DND-41 (cell line): ENCODE data around the gene CEP170B.

Source experiments
- ATAC-seq: fragments of 200-7000 bp; cut with Tn5 transposase; 3 replicates; pipeline ENCODE4 v1.9.1; 2021; ENCODE audit warnings: low read depth; ENCODE audit not compliant: insufficient read depth
- DNase-seq: peaks from one replicate; pipeline ENCODE4 v3.0.0-alpha.2; 2020
- H2AFZ ChIP-seq: 2 replicates; pipeline ENCODE4 v1.6.0; 2012; ENCODE audit warnings: low read depth, low read length
- H3K27ac ChIP-seq: 2 replicates; pipeline ENCODE4 v1.5.1; 2012; ENCODE audit warnings: low read length, inconsistent platforms
- H3K27me3 ChIP-seq: fragments of 200-600 bp; sonication (generic); 2 replicates; pipeline ENCODE4 v1.6.0; 2012; ENCODE audit warnings: low read length, mild to moderate bottlenecking, inconsistent platforms; ENCODE audit not compliant: insufficient read depth, poor library complexity
- H3K36me3 ChIP-seq: 2 replicates; pipeline ENCODE4 v1.5.1; 2012; ENCODE audit warnings: low read length, inconsistent platforms; ENCODE audit not compliant: insufficient read depth
- H3K4me1 ChIP-seq: 2 replicates; pipeline ENCODE4 v1.5.1; 2012; ENCODE audit warnings: mild to moderate bottlenecking, low read length; ENCODE audit not compliant: insufficient read depth
- H3K4me2 ChIP-seq: 2 replicates; pipeline ENCODE4 v1.6.0; 2012; ENCODE audit warnings: mild to moderate bottlenecking, moderate library complexity, low read length, inconsistent platforms; ENCODE audit not compliant: insufficient read depth
- H3K4me3 ChIP-seq, 2 experiments: fragments of 200-600 bp in 1 of 2; shearing (Covaris generic) in 1 of 2; 2 replicates each; pipeline ENCODE4 v1.5.1; 2012 to 2016; ENCODE audit warnings: inconsistent platforms in 2 of 2, low read length in 2 of 2, mild to moderate bottlenecking in 2 of 2, low read depth in 1 of 2, moderate library complexity in 1 of 2
- H3K79me2 ChIP-seq: 2 replicates; pipeline ENCODE4 v1.6.0; 2012; ENCODE audit warnings: low read length, inconsistent platforms; ENCODE audit not compliant: insufficient read depth
- H3K9ac ChIP-seq: 2 replicates; pipeline ENCODE4 v1.6.0; 2012; ENCODE audit warnings: low read depth, mild to moderate bottlenecking, inconsistent platforms, low read length, moderate library complexity
- H3K9me3 ChIP-seq: 2 replicates; pipeline ENCODE4 v1.5.1; 2012; ENCODE audit warnings: low read length, moderate library complexity, mild to moderate bottlenecking, inconsistent platforms; ENCODE audit not compliant: insufficient read depth, severe bottlenecking
- H4K20me1 ChIP-seq: 2 replicates; pipeline ENCODE4 v1.6.0; 2012; ENCODE audit warnings: low read length; ENCODE audit not compliant: insufficient read depth
- EZH2 ChIP-seq: IDR thresholded peaks from 3 replicates; pipeline ENCODE4 v1.6.1; 2012; ENCODE audit warnings: borderline replicate concordance, low read depth, mild to moderate bottlenecking, moderate library complexity, low read length, inconsistent platforms; ENCODE audit not compliant: severe bottlenecking
- TF ChIP-seq, protein P1 (sequence below): IDR thresholded peaks from 2 replicates; pipeline ENCODE4 v1.5.1; 2012; ENCODE audit warnings: borderline replicate concordance, low read length, moderate library complexity, mild to moderate bottlenecking; ENCODE audit not compliant: poor library complexity, severe bottlenecking; ENCODE audit errors: extremely low read depth

CEP170B gene

DNA sequence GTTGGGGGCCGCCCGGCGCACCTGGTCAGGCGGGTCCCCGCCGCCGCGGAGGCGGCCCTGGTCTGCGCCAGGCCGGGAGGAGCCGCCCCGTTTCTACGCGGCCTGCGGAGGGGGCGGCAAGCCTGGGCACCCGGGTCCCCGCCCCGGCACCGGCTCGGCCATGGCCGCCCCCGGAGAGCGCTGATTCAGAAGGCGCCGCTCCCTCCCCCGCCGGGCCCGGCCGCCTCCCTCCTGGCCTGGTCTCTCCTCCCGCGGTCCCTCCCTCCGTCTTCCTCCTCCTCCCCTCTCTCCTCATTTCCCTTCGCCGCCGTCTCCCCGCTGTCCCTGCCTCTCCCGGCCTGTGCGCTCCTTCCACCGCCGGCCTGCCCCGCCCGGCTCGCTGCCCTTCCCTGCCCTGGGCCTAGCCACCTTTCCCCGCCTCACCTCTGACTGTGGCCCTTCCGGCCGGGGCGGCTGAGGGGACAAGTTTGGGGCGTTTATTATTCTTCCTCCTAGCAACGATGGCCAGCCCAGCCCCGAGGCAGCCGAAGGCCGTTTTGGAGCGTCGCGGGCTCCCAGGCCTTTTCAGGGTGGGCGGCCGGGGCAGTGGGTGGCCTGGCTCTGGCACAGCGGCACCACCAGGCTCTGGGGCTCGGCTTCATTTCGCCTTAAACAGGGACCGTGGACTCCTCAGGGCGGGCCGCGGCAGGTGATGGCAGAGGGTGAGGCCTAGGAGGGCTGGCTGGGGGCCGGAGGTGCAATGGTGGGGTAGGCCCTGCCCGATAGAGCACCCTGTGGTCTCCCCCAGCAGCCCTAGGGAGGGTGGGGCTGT, 768 bp downstream of the CEP170B start:
- H3K79me2 ChIP-seq = no peaks in the 10 kb centered on the region
- TF ChIP-seq, protein P1, sequence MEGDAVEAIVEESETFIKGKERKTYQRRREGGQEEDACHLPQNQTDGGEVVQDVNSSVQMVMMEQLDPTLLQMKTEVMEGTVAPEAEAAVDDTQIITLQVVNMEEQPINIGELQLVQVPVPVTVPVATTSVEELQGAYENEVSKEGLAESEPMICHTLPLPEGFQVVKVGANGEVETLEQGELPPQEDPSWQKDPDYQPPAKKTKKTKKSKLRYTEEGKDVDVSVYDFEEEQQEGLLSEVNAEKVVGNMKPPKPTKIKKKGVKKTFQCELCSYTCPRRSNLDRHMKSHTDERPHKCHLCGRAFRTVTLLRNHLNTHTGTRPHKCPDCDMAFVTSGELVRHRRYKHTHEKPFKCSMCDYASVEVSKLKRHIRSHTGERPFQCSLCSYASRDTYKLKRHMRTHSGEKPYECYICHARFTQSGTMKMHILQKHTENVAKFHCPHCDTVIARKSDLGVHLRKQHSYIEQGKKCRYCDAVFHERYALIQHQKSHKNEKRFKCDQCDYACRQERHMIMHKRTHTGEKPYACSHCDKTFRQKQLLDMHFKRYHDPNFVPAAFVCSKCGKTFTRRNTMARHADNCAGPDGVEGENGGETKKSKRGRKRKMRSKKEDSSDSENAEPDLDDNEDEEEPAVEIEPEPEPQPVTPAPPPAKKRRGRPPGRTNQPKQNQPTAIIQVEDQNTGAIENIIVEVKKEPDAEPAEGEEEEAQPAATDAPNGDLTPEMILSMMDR = no peak
- no peak for TF ChIP-seq EZH2
- ATAC-seq (no peak), DNase-seq (no peak)
- H3K27ac ChIP-seq = no peak overlapping the region
- no peak overlapping the region for H2AFZ ChIP-seq
- no peak overlapping the region for H3K4me2 ChIP-seq
- H3K9ac ChIP-seq = no peak overlapping the region
- no peaks in the 10 kb centered on the region for H3K36me3 ChIP-seq
- no peaks in the 10 kb centered on the region for H3K9me3 ChIP-seq
- no peak overlapping the region for H3K4me3 ChIP-seq
- H4K20me1 ChIP-seq = peaks cover 6% of the 10 kb centered on the region; the same call in 1 of the 2 replicates
- no peaks in the 10 kb centered on the region for H3K4me1 ChIP-seq
- no peaks in the 10 kb centered on the region for H3K27me3 ChIP-seq

DNA sequence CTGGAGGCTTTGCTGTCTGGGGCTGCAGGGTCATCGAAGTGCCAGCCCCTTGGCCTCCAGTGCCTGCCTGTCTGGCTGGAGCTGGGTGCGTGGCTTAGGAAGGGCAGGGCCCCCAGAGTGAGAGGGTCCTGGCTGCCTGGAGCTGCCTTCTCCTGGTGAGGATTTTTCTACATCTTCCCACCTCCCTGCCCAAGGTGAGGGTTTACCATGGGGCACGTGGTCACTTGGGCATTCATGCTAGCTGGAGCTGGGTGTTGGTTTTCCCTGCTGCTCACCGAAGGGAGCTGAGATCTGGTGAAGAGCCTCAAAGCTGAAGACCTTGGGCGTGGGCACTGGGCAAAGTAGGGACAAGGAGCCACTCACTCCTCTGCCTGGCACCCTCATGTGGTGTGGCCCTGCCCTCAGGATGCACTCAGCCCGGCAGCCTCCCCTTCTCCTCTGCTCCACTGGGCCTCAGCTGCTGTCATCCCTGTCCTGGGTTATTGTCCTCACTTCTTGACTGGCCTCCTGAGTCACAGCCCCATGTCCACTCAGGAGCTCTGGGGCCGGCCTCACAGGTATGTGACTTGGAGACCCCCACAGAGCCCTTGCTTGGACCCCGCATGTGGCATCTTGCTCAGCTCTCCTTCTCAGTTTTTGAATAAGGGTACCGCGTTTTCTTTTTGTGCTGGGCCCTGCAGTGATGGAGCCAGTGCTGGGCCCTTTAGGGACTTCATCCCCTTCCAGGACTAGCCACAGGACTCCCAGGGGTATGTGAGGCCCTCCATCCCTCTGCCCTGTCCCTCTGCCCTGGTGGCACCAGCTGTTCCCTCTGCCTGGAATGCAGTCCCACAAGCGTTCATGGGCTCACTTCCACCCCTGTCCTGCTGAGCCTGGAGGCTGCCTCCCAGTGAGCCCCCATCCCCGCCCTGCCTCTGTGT, 1.6 kb downstream of the CEP170B start:
- Histone ChIP-seq H3K27me3 (no peaks in the 10 kb centered on the region), H3K9me3 (no peaks in the 10 kb centered on the region), H3K4me2 (no peak overlapping the region), H2AFZ (no peak overlapping the region), H3K9ac (no peak overlapping the region), H3K4me1 (no peaks in the 10 kb centered on the region), H3K27ac (no peak overlapping the region), H3K4me3 (no peak overlapping the region), H3K36me3 (no peaks in the 10 kb centered on the region), H3K79me2 (no peaks in the 10 kb centered on the region), H4K20me1 (peaks cover 6% of the 10 kb centered on the region; the same call in 1 of the 2 replicates)
- TF ChIP-seq, protein P1 = no peak
- no peak for TF ChIP-seq EZH2
- no peak for ATAC-seq
- DNase-seq = no peak

- TF ChIP-seq, protein P1 = no peak
- no peak for TF ChIP-seq EZH2
- H4K20me1 ChIP-seq = peaks cover 6% of the 10 kb centered on the region; the same call in 1 of the 2 replicates
- no peak for ATAC-seq
- H2AFZ ChIP-seq = no peak overlapping the region
- H3K27ac ChIP-seq = no peak overlapping the region
- H3K36me3 ChIP-seq = no peaks in the 10 kb centered on the region
- H3K79me2 ChIP-seq = no peaks in the 10 kb centered on the region
- no peaks in the 10 kb centered on the region for H3K9me3 ChIP-seq
- no peaks in the 10 kb centered on the region for H3K27me3 ChIP-seq
- no peak overlapping the region for H3K4me2 ChIP-seq
- H3K9ac ChIP-seq = no peak overlapping the region
- no peak for DNase-seq
- no peak overlapping the region for H3K4me3 ChIP-seq
- H3K4me1 ChIP-seq = no peaks in the 10 kb centered on the region
Measured at GRCh38 chr14:104867371-104868059, 2.4 kb downstream of the CEP170B start.
